ENCODE data around the gene TMEM37.

Gene TMEM37

GRCh38 chr2:119465687-119466086, 34.0 kb downstream of the TMEM37 start:
- H3K27ac ChIP-seq, result no peak overlapping the region
- no peaks in the 10 kb centered on the region for H3K9me3 ChIP-seq
- TF ChIP-seq CTCF (IDR thresholded peaks at IDR 0.05), result no peak
- peaks cover 9% of the 10 kb centered on the region for H3K27me3 ChIP-seq
- no peaks in the 10 kb centered on the region for H3K36me3 ChIP-seq
- H3K4me1 ChIP-seq (ENCODE audit: control insufficient read depth in 1 of 2, insufficient read depth in 1 of 2, low read depth in 1 of 2, low read length in 1 of 2), result no peaks in the 10 kb centered on the region
- no peak overlapping the region for H3K4me3 ChIP-seq (ENCODE audit: low read depth in 1 of 2, low read length in 1 of 2)

GRCh38 chr2:119466373-119466772, 34.7 kb downstream of the TMEM37 start:
- Histone ChIP-seq H3K4me1 (ENCODE audit: control insufficient read depth in 1 of 2, insufficient read depth in 1 of 2, low read depth in 1 of 2, low read length in 1 of 2) (no peaks in the 10 kb centered on the region), H3K27me3 (peaks cover 9% of the 10 kb centered on the region), H3K9me3 (no peaks in the 10 kb centered on the region), H3K4me3 (ENCODE audit: low read depth in 1 of 2, low read length in 1 of 2) (no peak overlapping the region), H3K36me3 (no peaks in the 10 kb centered on the region), H3K27ac (no peak overlapping the region)
- no peak for TF ChIP-seq CTCF (IDR thresholded peaks at IDR 0.05)

GRCh38 chr2:119468154-119468955, 36.7 kb downstream of the TMEM37 start:
- Histone ChIP-seq H3K27ac (no peak overlapping the region), H3K4me3 (ENCODE audit: low read depth in 1 of 2, low read length in 1 of 2) (no peak overlapping the region), H3K36me3 (no peaks in the 10 kb centered on the region), H3K9me3 (no peaks in the 10 kb centered on the region), H3K27me3 (peaks cover 9% of the 10 kb centered on the region), H3K4me1 (ENCODE audit: control insufficient read depth in 1 of 2, insufficient read depth in 1 of 2, low read depth in 1 of 2, low read length in 1 of 2) (no peaks in the 10 kb centered on the region)
- no peak for TF ChIP-seq CTCF (IDR thresholded peaks at IDR 0.05)

GRCh38 chr2:119469131-119469530, 37.5 kb downstream of the TMEM37 start:
- TF ChIP-seq CTCF (IDR thresholded peaks at IDR 0.05), result no peak

GRCh38 chr2:119469661-119470297, 38.1 kb downstream of the TMEM37 start:
- Histone ChIP-seq H3K4me1 (ENCODE audit: control insufficient read depth in 1 of 2, insufficient read depth in 1 of 2, low read depth in 1 of 2, low read length in 1 of 2) (no peaks in the 10 kb centered on the region), H3K27me3 (peaks cover 9% of the 10 kb centered on the region), H3K36me3 (no peaks in the 10 kb centered on the region), H3K4me3 (ENCODE audit: low read depth in 1 of 2, low read length in 1 of 2) (no peak overlapping the region), H3K27ac (no peak overlapping the region), H3K9me3 (no peaks in the 10 kb centered on the region)
- no peak for TF ChIP-seq CTCF (IDR thresholded peaks at IDR 0.05)

More at GRCh38 chr2:119469131-119469530, 37.5 kb downstream of the TMEM37 start:
- H3K27me3 ChIP-seq, result peaks cover 9% of the 10 kb centered on the region
- H3K27ac ChIP-seq, result no peak overlapping the region
- H3K4me1 ChIP-seq (ENCODE audit: control insufficient read depth in 1 of 2, insufficient read depth in 1 of 2, low read depth in 1 of 2, low read length in 1 of 2), result no peaks in the 10 kb centered on the region
- H3K9me3 ChIP-seq, result no peaks in the 10 kb centered on the region
- no peaks in the 10 kb centered on the region for H3K36me3 ChIP-seq
- H3K4me3 ChIP-seq (ENCODE audit: low read depth in 1 of 2, low read length in 1 of 2), result no peak overlapping the region
